ENCODE data around the gene SFMBT2. TPM values are rescaled to one million over a fixed set of nuclear protein-coding genes. Genes with fewer than 3 reads are reported as not detected.
A peak's percentile ranks its signal among the peaks of the same experiment; 100 is the strongest.
"Not testable (repeated sequence)": the region's sequence is repeated elsewhere in the genome, so short reads cannot be mapped to it uniquely, and the experiment has no call there.

Gene SFMBT2
- total RNA-seq, 2 donors from 2014 or later: 28.2 to 42.1 TPM

DNA sequence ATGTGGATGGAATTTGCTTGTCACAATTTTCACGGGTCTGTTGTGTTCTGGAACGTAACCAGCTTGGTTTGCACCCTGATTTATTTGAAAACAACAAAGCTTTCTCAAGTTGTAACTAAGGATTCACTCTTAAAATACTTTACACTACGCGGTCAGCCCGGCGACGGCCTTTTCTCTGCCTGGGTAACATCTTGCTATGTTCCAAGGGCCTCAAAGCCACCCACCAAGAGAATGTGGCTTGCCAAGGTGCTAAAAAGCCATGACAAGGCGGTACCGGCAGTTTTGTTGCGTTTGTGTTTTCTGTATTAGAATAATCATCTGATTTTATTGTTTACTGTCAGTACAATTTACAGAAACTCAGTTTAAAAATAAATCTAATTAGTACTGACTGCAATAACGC lies 220.9 kb downstream of the SFMBT2 start:
- Mint-ChIP-seq H3K36me3 (ENCODE audit: insufficient read depth in 2 of 2) (peaks cover 29 to 49% of the 10 kb centered on the region in 2 donors), H3K9me3 (peaks cover 6 to 15% of the 10 kb centered on the region in 2 donors), H3K27me3 (ENCODE audit: low read depth) (no peaks in the 10 kb centered on the region), H3K4me1 (ENCODE audit: low read depth) (peaks cover 89% of the 10 kb centered on the region), H3K27ac (no peak overlapping the region), H3K4me3 (no peak overlapping the region)
- DNase-seq (no peak), ATAC-seq (replicated peaks in 1 of 2) (no peak)

- H3K27me3 Mint-ChIP-seq (ENCODE audit: low read depth): no peaks in the 10 kb centered on the region
- no peak overlapping the region for H3K27ac Mint-ChIP-seq
- H3K4me3 Mint-ChIP-seq: no peak overlapping the region
- DNase-seq (no peak), ATAC-seq (replicated peaks in 1 of 2) (no peak)
- peaks cover 30 to 52% of the 10 kb centered on the region in 2 donors for H3K36me3 Mint-ChIP-seq (ENCODE audit: insufficient read depth in 2 of 2)
- peaks cover 89% of the 10 kb centered on the region for H3K4me1 Mint-ChIP-seq (ENCODE audit: low read depth)
- H3K9me3 Mint-ChIP-seq: peaks cover 12 to 13% of the 10 kb centered on the region in 2 donors
Measured at GRCh38 chr10:7188456-7189050, 222.3 kb downstream of the SFMBT2 start.

- ATAC-seq (replicated peaks in 1 of 2): peak; percentile 84 to 89
- Mint-ChIP-seq H3K4me3 (peak overlapping the region; percentile 38 to 40), H3K4me1 (ENCODE audit: low read depth) (peaks cover 85% of the 10 kb centered on the region), H3K9me3 (peaks cover 16 to 20% of the 10 kb centered on the region in 2 donors), H3K27ac (peak overlapping the region; percentile 19), H3K36me3 (ENCODE audit: insufficient read depth in 2 of 2) (peaks cover 41 to 59% of the 10 kb centered on the region in 2 donors), H3K27me3 (ENCODE audit: low read depth) (no peaks in the 10 kb centered on the region)
- peak; percentile 21 to 46 for DNase-seq
Measured at GRCh38 chr10:7186387-7187018, 224.3 kb downstream of the SFMBT2 start.

- Mint-ChIP-seq H3K4me3 (peak overlapping the region; percentile 51 to 77), H3K27me3 (ENCODE audit: low read depth) (no peaks in the 10 kb centered on the region), H3K27ac (peak overlapping the region; percentile 95), H3K4me1 (ENCODE audit: low read depth) (peaks cover 87% of the 10 kb centered on the region), H3K9me3 (peaks cover 12 to 18% of the 10 kb centered on the region in 2 donors), H3K36me3 (ENCODE audit: insufficient read depth in 2 of 2) (peaks cover 34 to 52% of the 10 kb centered on the region in 2 donors)
- peak; percentile 20 to 25 for DNase-seq
- peak; percentile 75 to 79 for ATAC-seq (replicated peaks in 1 of 2)
Measured at GRCh38 chr10:7185367-7185690, 225.5 kb downstream of the SFMBT2 start.

- Mint-ChIP-seq H3K27me3 (ENCODE audit: low read depth) (no peaks in the 10 kb centered on the region), H3K27ac (peak overlapping the region; percentile 95), H3K36me3 (ENCODE audit: insufficient read depth in 2 of 2) (peaks cover 34 to 52% of the 10 kb centered on the region in 2 donors), H3K4me3 (peak overlapping the region; percentile 51 to 77), H3K4me1 (ENCODE audit: low read depth) (peaks cover 87% of the 10 kb centered on the region), H3K9me3 (peaks cover 12 to 18% of the 10 kb centered on the region in 2 donors)
- ATAC-seq (replicated peaks in 1 of 2): peak in 1 of 2 donors; percentile 30
- DNase-seq: no peak
Measured at GRCh38 chr10:7184660-7185366, 226.0 kb downstream of the SFMBT2 start.

DNA sequence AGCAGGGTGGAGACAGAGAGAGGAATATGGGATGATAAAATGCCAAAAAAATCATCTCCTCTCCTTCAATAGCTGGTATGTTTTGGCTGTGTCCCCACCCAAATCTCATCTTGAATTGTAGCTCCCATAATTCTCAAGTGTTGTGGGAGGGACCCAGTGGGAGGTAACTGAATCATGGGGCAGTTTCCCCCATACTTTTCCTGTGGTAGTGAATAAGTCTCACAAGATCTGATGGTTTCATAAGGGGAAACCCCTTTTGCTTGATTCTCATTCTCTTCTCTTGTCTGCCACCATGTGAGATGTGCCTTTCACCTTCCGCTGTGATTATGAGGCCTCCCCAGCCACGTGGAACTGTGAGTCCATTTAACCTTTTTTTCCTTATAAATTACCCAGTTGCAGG lies 226.7 kb downstream of the SFMBT2 start:
- Mint-ChIP-seq H3K9me3 (peaks cover 10 to 18% of the 10 kb centered on the region in 2 donors), H3K4me3 (peak overlapping the region in 1 of 2 donors; percentile 9), H3K27ac (peak overlapping the region; percentile 48), H3K4me1 (ENCODE audit: low read depth) (peaks cover 82% of the 10 kb centered on the region), H3K36me3 (ENCODE audit: insufficient read depth in 2 of 2) (peaks cover 31 to 48% of the 10 kb centered on the region in 2 donors)
- peak in 1 of 2 donors; percentile 19 for DNase-seq
- H3K27me3 Mint-ChIP-seq (ENCODE audit: low read depth); ATAC-seq (replicated peaks in 1 of 2): not testable (repeated sequence)

DNA sequence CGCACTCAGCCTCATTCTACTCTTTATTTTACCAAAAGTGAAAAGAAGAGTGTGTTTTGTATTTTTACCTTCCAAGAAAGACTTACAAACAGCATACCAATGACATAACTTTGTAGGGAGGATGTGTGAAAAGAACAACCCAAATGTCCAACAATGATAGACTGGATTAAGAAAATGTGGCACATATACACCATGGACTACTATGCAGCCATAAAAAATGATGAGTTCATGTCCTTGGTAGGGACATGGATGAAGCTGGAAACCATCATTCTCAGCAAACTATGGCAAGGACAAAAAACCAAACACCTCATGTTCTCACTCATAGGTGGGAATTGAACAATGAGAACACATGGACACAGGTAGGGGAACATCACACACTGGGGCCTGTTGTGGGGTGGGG lies 228.5 kb downstream of the SFMBT2 start:
- not testable (repeated sequence) for H3K4me3 Mint-ChIP-seq; H3K27ac Mint-ChIP-seq; H3K27me3 Mint-ChIP-seq (ENCODE audit: low read depth); ATAC-seq (replicated peaks in 1 of 2); DNase-seq
- peaks cover 68% of the 10 kb centered on the region for H3K4me1 Mint-ChIP-seq (ENCODE audit: low read depth)
- H3K36me3 Mint-ChIP-seq (ENCODE audit: insufficient read depth in 2 of 2): peaks cover 34 to 52% of the 10 kb centered on the region in 2 donors
- H3K9me3 Mint-ChIP-seq: peaks cover 14 to 18% of the 10 kb centered on the region in 2 donors

GRCh38 chr10:7181420-7181819 lies 229.4 kb downstream of the SFMBT2 start:
- peaks cover 35 to 56% of the 10 kb centered on the region in 2 donors for H3K36me3 Mint-ChIP-seq (ENCODE audit: insufficient read depth in 2 of 2)
- no peak overlapping the region for H3K27ac Mint-ChIP-seq
- H3K27me3 Mint-ChIP-seq (ENCODE audit: low read depth): no peaks in the 10 kb centered on the region
- H3K4me1 Mint-ChIP-seq (ENCODE audit: low read depth): peaks cover 59% of the 10 kb centered on the region
- no peak overlapping the region for H3K4me3 Mint-ChIP-seq
- no peak for DNase-seq
- peak; percentile 51 to 52 for ATAC-seq (replicated peaks in 1 of 2)
- peaks cover 17 to 20% of the 10 kb centered on the region in 2 donors for H3K9me3 Mint-ChIP-seq

DNA sequence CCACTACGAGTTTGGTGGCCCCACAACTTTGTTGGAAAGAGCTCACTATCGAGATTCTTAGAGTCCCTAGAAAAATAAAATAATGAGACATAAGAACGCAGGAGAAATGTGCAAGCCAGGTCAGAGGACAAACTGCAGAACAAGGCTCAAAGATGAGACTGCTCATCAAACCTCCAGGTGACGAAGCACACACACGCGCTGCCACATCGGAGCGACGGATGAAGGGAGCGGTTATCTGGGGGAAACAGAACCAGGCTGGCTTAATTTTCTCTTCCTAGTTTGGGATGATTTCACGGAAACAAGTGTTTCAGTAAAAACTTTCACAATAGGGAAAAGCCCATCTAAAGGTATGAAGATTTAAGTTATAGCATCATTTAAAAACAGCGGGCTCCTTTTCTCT lies 231.3 kb downstream of the SFMBT2 start:
- H3K9me3 Mint-ChIP-seq: peaks cover 18 to 21% of the 10 kb centered on the region in 2 donors
- H3K27ac Mint-ChIP-seq: no peak overlapping the region
- DNase-seq (no peak), ATAC-seq (replicated peaks in 1 of 2) (no peak)
- H3K4me3 Mint-ChIP-seq: no peak overlapping the region
- H3K27me3 Mint-ChIP-seq (ENCODE audit: low read depth): no peaks in the 10 kb centered on the region
- peaks cover 42 to 60% of the 10 kb centered on the region in 2 donors for H3K36me3 Mint-ChIP-seq (ENCODE audit: insufficient read depth in 2 of 2)
- H3K4me1 Mint-ChIP-seq (ENCODE audit: low read depth): peaks cover 42% of the 10 kb centered on the region

DNA sequence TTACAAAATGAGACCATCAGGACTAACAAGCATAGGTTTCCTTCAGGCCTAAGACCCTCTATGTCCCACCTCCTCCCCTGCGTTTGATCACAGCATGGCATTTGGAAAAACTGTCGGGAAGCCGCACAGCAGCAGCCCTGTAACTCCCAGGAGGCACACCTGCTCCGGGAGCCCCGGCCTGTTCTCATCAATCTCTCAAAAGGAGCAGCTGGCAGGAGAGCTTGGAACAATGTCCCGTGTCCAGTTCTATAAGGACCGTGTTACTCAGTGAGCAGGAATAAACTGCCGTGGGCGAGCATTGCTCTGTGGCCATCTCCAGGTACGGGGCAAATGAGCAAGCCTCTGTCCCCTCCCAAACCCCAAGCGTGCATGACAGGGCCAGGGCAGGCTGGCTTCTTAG lies 236.9 kb downstream of the SFMBT2 start:
- Mint-ChIP-seq H3K9me3 (peaks cover 7 to 11% of the 10 kb centered on the region in 2 donors), H3K27ac (no peak overlapping the region), H3K27me3 (ENCODE audit: low read depth) (no peaks in the 10 kb centered on the region), H3K4me1 (ENCODE audit: low read depth) (peaks cover 4% of the 10 kb centered on the region), H3K36me3 (ENCODE audit: insufficient read depth in 2 of 2) (peaks cover 23 to 41% of the 10 kb centered on the region in 2 donors), H3K4me3 (no peak overlapping the region)
- ATAC-seq (replicated peaks in 1 of 2): no peak
- no peak for DNase-seq

GRCh38 chr10:7171825-7172224 lies 239.0 kb downstream of the SFMBT2 start:
- DNase-seq (no peak), ATAC-seq (replicated peaks in 1 of 2) (no peak)
- no peak overlapping the region for H3K4me3 Mint-ChIP-seq
- H3K27ac Mint-ChIP-seq: no peak overlapping the region
- H3K9me3 Mint-ChIP-seq: peaks cover 5% of the 10 kb centered on the region in 2 donors
- no peaks in the 10 kb centered on the region for H3K4me1 Mint-ChIP-seq (ENCODE audit: low read depth)
- peaks cover 21 to 32% of the 10 kb centered on the region in 2 donors for H3K36me3 Mint-ChIP-seq (ENCODE audit: insufficient read depth in 2 of 2)
- H3K27me3 Mint-ChIP-seq (ENCODE audit: low read depth): no peaks in the 10 kb centered on the region

GRCh38 chr10:7170626-7171322 lies 240.1 kb downstream of the SFMBT2 start:
- Mint-ChIP-seq H3K27ac (no peak overlapping the region), H3K4me1 (ENCODE audit: low read depth) (no peaks in the 10 kb centered on the region), H3K36me3 (ENCODE audit: insufficient read depth in 2 of 2) (peaks cover 18 to 25% of the 10 kb centered on the region in 2 donors), H3K27me3 (ENCODE audit: low read depth) (no peaks in the 10 kb centered on the region), H3K4me3 (no peak overlapping the region), H3K9me3 (peaks cover 2 to 5% of the 10 kb centered on the region in 2 donors)
- ATAC-seq (replicated peaks in 1 of 2) (no peak), DNase-seq (no peak)

GRCh38 chr10:7168414-7168813 lies 242.4 kb downstream of the SFMBT2 start:
- DNase-seq (no peak), ATAC-seq (replicated peaks in 1 of 2) (no peak)
- Mint-ChIP-seq H3K4me3 (no peak overlapping the region), H3K27me3 (ENCODE audit: low read depth) (no peaks in the 10 kb centered on the region), H3K9me3 (no peaks in the 10 kb centered on the region), H3K27ac (no peak overlapping the region), H3K4me1 (ENCODE audit: low read depth) (no peaks in the 10 kb centered on the region), H3K36me3 (ENCODE audit: insufficient read depth in 2 of 2) (peaks cover 6 to 16% of the 10 kb centered on the region in 2 donors)

All from activated T-cell treated with anti-CD3 and anti-CD28 coated beads, Interleukin-2, amount 50 U/mL, for 72 hours (primary cell).